Activated CD8-positive, alpha-beta memory T cell treated with anti-CD3 and anti-CD28 coated beads, Interleukin-2, amount 50 U/mL, for 24 hours (primary cell): ENCODE data around the gene PYGB.
"Not testable (repeated sequence)": the region's sequence is repeated elsewhere in the genome, so short reads cannot be mapped to it uniquely, and the experiment has no call there.

Experiments used
- DNase-seq: peaks from one replicate; pipeline ENCODE4 v3.0.0-alpha.2; 2020; ENCODE audit errors: extremely low read depth

PYGB gene

DNA sequence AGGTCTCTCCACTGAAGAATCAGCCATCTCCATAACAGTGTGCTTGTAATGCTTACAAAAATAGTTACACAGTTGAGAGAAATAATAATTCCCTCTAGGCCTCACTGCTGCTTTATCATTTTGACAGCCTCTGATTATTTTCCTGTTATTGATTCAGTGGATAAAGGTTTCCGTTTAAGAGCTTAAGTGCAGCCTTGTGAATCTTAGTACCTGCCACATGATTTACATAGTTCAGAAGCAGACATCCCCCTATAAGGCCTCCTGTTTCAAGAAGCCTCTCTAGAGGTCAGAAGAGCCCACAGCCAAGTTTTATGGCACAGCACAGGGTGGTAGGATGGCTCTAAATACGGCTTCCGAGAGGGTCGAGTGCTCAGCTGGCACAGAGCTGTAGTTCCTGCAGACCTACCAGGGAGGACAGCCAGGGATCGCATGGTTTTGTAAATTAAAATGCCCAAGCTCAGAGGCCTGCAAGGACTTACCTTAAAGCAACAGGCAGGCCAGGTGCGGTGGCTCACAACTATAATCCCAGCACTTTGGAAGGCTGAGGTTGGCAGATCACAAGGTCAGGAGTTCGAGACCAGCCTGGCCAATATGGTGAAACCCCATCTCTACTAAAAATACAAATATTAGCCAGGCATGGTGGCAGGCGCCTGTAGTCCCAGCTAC, 17.6 kb upstream of the PYGB start:
- DNase-seq: no peak

DNA sequence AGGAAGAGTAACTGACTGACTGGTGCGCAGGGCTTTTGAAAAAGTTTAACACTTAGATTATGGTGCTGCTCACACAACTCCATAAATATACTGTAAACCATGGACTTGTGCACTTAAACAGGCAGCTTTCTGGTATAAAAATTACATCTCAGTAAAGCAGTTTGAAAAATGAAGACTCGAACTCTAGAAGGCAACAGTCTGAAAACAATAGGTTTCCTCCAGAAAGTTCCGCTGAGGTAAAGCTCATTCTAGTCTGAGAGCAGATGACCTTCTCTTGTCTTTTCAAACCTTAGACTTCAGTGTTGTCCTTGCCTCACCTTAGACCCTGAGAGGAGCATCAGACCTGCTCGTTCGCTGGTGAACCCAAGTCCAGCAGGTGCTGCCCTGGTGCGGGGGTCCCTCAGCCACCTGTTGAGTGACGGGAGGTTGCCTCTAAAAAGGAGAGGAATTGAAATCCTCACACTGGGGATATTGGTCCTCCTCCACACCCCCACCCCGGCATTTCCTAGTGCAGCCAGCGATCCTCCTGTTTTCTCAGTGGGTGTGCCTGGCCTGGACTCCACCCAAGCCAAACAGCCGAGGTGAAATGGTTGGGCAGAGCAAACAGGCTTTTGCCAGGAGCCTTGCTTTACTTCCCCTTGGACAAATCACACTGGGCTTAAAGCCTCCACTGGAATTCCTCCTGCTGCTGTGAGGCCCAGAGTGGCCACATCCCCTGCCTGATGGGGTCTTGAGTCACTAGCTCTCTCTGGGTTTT, 14.7 kb upstream of the PYGB start:
- DNase-seq: no peak

DNA sequence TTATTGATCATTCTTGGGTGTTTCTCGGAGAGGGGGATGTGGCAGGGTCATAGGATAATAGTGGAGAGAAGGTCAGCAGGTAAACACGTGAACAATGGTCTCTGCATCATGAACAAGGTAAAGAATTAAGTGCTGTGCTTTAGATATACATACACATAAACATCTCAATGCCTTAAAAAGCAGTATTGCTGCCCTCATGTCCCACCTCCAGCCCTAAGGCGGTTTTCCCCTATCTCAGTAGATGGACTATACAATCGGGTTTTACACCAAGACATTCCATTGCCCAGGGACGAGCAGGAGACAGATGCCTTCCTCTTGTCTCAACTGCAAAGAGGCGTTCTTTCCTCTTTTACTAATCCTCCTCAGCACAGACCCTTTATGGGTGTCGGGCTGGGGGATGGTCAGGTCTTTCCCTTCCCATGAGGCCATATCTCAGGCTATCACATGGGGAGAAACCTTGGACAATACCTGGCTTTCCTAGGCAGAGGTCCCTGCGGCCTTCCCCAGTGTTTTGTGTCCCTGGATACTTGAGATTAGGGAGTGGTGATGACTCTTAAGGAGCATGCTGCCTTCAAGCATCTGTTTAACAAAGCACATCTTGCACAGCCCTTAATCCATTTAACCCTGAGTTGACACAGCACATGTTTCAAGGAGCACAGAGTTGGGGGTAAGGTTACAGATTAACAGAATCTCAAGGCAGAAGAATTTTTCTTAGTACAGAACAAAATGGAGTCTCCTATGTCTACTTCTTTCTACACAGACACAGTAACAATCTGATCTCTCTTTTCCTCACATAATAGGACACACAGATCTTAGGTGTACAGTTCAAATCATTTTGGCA, 13.7 kb upstream of the PYGB start:
- DNase-seq: not testable (repeated sequence)

DNA sequence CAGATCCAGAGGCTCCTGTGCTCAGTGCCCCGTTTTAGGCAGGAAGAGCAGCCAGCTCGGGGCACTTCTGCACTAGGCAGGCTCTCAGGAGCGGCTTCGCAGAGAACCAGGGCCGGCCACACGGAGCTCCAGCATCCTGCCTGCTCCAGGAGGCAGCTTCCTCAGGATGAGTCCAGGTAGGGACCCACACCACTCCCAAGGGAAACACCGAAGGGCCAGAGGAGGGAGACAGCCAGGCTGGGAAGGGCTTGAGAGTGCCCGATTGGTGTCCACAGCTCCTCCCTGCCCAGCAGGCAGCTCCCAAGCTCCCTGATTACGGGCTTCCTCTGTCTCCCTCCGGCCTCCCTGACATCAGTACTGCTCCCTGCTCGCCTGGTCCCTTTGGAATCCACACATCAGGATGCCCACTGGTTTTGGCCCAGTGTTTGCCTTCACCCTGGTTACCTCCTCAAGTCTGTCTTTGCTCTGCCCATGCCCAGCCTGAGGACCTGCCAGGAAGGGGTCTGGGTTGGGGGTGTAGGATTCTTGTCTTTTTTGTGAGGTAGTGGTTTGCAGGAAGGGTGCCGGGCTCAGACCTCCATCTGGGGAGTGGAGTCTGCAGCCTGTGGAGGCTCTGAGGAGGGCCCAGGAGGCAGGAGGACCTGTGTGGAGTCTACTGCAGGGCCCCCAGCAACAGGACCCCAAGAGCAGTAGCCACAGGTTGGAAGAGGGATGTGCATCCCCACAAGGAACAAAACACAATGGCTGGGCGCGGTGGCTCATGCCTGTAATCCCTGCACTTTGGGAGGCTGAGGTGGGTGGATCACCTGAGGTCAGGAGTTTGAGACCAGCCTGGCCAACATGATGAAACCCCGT, 11.2 kb upstream of the PYGB start:
- DNase-seq: no peak

DNA sequence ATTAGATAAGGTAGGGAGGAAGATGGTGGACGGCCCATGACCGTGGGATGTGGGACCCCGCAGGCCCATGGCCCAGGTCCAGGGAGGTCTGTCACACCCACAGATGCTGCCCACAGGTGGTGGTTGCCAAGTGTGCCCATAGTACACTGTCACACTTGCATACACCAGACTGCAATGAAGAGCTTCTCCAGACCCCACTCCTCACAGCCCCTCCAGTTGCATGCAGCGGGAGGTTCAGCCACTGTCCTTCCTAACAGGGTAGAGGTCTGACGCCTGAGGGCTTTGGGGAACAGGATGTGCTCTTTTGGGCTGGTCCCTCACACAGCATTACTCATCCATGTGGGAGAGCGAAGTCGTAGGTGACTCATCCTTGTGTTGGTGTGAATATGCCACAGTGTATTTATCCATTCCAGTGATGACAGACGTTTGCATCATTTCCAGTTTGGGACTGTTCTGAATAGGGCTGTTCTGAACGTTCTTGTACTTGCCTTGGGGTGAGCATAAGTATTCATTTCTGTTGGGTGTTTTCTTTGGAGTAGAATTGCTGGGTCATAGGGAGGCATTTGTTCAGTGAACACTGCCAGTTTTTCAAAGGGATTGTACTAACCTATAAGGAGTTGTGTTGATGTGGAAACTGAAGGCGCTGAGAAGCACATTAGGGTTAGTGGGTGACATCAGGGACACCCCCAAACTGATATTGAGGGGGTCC, 10.1 kb upstream of the PYGB start:
- DNase-seq: peak; percentile 26

DNA sequence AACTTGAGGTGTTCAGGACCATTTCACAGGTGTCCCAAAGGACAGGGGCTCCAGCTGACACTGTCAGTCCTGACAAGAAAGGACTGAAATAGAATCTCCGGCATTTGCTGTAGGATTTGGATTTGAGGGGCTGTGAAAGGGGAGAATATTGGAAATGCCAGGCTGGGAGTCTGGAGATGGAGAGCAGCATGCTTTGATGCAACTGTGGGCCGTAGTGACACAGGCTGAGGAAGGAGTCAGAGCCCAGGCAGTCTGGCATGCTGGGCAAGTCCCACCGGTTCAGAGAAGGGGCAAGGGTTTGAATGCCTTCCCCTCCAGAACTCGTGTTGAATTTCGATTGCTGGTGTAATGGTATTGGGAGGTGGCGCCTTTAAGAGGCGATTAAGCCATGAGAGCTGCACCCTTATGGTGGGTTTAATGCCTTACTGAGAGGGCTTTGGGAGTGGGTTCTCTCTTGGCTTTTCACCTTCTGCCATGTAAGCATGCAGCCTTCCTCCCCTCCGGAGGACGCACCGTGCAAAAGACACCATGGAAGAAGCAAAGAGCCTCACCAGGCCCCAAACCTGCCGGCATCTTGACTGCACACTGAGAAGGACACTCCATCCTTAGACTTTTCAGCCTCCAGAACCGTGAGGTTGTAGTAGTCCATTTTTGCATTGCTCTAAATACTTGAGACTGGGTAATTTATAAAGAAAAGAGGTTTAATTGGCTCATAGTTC, 9.4 kb upstream of the PYGB start:
- no peak for DNase-seq

DNA sequence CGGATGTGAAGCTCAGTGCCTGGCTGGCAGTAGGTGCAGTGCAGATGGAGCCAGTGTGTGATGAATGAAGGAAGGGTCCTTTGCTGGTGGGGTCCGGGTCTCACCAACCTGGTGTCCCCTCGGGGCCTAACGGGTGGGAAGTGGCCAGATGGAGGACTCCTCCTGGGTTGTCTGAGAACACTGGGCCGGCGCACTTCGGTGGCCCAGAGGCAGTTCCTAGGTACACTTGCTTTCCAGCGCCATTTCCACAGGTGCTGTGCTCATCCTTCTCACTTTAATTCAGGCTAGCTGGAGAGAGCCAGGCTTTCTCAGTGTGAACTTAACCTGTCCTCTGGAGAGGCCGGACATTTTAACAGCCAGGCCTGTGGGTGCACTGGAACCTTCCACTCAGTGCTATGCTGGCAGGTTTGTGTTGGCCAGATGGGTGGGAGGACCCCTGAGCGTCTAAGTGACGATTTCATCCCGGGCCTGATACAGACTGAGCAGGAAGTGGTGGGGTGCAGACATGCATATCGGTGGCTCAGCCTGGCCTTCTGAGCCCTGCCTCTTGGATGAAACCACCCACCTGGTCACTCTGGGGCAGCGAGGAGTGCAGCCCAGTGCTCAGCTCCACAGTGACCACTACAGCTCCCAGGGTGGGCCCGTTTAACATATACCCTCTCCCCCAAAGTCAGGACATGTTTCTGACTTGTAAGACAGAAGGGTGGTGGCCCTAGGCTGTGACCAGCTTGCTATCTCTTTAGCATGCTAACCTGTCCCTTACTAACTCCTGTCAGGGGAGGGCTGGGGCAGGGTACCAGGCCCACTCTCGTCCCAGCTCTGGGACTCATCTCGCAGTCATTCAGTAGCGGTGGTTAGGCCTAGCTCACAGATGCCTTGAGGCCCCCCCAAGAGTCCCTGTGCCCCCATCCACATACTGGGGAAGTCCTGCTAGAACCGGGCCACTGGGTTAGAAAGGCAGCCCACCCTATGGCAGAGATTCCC, 8.2 kb upstream of the PYGB start:
- no peak for DNase-seq

DNA sequence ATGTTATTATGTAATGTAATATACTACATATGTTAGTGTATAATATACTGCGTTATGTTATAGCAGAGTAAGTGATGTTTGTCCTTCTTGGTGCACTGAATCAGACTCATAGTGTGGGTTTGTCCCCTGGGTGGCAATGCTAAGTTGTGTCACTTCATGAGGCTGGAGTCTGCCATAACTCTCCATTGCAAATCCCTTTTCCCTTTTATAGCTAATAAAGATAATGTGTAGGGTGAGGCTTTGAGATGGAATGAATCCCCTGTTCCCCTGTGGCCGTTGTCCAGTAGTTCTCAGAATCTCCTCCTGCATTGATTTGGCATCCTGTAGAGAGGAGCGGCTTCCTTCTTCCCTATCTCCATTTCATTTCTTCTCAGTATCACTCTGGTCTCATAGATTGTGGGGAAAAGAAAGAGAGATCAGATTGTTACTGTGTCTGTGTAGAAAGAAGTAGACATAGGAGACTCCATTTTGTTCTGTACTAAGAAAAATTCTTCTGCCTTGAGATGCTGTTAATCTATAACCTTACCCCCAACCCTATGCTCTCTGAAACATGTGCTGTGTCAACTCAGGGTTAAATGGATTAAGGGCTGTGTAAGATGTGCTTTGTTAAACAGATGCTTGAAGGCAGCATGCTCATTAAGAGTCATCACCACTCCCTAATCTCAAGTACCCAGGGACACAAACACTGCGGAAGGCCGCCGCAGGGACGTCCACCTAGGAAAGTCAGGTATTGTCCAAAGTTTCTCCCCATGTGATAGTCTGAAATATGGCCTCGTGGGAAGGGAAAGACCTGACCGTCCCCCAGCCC, 6.8 kb upstream of the PYGB start:
- DNase-seq: not testable (repeated sequence)

DNA sequence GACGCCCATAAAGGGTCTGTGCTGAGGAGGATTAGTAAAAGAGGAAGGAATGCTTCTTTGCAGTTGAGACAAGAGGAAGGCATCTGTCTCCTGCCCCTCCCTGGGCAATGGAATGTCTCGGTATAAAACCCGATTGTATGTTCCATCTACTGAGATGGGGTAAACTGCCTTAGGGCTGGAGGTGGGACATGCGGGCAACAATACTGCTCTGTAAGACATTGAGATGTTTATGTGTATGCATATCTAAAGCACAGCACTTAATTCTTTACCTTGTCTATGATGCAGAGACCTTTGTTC, 6.3 kb upstream of the PYGB start:
- not testable (repeated sequence) for DNase-seq

DNA sequence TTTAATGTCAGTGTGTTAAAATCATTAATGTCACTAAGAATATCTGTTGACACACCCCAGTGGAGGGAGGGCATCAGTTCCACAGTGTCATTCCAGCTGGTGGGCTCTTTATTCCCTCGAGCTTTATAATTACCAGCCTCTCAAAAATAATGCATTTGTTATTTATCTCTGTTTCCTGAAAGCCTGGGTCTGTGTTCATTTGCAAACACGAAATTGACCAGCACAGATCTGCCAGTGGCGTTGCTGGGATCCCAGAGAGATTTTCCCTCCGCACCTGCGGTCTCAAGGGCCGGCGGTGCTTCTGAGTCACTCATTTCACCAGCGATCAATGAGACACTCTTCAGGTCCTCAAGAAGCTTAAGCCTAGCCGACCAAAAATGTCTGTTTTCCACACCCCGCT, 5.7 kb upstream of the PYGB start:
- no peak for DNase-seq

DNA sequence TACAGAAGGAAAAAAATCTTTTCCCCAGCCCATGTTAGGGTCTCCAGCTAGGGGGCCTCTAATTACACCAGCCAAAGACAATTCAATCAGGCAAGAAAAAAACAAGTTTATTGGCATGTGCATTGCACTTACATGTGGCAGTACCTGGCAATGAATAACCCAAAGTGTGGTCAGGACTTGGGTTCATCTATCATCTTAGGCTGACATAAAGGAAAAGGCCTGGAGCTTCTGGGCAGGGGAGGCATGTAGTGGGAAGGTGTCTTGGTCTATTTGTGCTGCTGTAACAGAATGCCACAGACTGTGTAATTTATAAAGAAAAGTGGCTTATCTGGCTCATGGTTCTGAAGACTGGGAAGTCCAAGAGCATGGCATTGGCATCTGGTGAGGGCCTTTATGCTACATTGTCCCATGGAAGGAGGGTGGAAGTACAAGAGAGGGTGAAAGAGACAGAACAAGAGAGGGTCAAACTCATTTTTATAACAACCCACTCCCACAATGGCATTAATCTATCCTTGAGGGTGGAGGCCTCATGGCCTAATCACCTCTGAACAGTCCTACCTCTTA, 4.4 kb upstream of the PYGB start:
- DNase-seq: no peak

DNA sequence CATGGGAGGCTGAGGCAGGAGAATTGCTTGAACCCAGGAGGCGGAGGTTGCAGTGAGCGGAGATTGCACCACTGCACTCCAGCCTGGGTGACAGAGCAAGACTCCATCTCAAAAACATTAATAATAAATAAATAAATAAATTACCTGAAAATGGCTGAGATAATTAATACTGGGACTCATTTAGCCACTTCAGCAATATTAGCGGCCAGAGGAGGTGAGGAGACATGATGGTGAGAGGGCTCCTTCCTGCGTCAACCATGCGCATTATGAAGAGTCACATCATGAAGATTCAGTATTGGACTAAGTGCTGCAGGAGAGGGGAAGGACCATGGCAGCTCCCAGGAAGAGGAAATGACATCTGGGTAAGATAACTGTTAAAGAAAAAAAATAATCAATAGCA, 2.9 kb upstream of the PYGB start:
- DNase-seq: no peak

DNA sequence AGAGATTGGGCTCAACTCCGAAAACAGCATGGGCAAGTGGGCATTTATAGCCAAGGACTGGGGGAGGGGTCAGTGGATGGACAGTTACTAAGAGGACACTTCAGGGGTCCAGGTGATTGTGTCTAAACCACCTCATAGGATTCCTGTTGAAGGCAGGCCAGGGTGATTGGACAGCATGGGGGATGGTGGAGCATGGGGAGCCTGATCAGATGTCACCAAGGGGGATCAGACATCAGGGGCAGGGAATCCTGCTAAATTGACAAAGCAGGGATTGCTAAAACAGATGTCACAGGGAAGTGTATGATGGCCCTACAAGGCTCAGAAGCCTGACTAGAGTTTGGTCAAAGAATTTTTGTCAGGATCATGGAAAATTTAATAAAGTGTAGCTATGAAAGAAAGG, 2.4 kb upstream of the PYGB start:
- no peak for DNase-seq

DNA sequence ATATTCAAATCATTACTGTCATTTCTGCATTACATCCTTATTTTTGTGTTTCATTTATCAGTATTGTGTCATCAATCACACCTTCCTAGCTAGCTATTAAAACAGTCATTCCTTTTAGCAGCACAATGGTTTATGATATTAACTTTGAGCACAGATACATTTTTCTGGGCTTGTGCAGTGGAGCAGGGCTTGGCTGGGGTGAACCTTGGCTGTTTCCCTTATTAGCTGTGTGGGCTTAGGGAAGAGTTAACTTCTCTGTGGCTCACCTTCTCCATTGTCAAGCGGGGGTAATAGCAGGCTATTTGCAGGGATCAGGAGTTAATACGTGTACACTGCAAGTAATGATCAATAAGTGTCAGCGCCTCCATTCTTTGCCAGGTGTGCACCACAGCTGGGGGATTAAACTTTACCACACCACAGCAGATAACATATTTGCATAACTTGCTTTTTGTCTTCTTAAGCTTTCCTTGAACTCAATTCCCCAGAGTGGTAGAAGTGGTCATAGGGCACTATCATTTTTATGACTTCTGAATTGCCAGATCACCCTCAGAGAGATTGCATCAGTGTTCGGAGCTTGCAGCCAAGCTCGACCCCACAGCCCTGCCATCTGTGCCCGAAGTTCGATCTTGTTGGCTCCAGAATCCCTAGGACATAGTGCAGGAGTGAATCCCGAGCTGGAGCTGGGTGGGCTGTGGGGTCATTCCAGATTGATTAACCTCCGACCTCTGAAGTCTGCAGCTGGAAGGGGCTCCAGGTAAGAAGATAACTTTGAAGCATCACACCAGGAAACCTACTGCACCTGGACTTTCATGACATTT, 1.5 kb upstream of the PYGB start:
- no peak for DNase-seq

DNA sequence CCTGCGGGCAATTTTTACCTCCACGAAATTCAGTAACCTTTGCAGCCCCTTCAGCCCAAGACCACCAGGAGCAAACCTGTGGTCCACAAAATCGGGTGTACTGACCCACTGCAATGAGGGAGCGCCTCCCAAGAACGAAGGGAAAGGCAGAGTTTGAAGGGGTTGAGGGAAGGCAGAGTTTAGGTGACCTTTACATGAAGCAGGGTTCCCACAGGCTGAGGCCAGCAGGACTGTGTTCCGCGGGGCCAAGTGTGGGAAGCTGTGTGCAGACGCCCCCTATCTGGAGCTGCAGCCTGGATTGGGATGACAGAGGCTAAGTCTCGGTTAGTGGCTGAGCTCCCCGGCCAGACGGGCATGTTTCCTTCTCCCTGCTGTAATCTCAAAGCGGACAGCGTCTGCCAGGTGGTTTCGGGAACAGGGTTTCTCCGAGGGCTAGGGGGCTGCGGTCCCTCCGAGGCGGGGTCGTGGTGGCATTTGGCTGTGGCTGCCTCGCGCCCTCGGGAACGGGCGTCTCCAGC, 826 bp upstream of the PYGB start:
- DNase-seq: no peak

DNA sequence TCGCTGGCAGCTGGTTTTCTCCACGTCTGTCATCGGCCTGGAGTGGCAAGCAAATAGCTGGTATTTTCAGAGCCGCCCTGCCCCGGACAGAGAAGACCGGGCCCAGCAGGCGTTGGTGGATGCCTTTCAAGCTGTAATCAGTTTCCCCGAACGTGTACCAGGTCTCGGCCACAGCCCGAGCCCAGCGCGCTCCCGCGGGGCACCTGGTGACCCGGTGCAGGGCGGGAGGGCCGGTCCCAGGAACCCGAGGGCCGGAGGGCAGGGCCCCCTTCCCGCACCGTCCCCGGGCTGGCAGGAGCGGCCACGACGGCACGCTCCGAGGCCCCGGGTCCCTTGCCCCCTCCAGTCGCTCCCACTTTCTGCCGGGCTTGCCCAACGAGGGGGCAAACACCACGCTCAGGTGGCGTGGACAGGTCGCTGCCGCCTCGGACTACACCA, 348 bp upstream of the PYGB start:
- DNase-seq: no peak

DNA sequence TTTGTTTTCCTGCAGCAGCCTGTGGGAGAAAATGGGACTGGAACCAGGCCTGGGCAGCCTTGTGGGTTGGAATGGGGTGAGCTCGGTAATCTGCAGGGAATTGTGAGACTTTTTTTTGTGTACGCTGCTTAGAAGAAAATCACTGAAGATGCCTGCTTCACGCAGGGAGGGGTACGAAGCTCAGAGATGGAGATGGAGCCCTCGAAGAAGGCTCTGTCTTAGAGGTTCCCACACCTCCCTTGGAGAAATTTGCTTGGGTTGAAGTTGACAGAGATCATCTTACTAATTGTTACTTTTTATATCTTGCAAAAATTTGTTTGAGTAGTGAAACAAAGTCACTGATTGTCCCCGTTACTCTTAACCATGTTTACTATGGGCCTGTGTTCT, 894 bp downstream of the PYGB start:
- DNase-seq: no peak
